HG03045 (cell line): ENCODE data around the gene SYNGR1.
"Not testable (repeated sequence)": the region's sequence is repeated elsewhere in the genome, so short reads cannot be mapped to it uniquely, and the experiment has no call there.

ENCODE experiments used
- ATAC-seq: cut with Tn5 transposase; IDR thresholded peaks from one replicate; pipeline ENCODE4 v1.9.1; 2021; ENCODE audit warnings: mild to moderate bottlenecking, moderate library complexity; ENCODE audit not compliant: unreplicated experiment

The SYNGR1 gene

GRCh38 chr22:39396797-39397195 lies 47.0 kb downstream of the SYNGR1 start:
- ATAC-seq: no peak

GRCh38 chr22:39401301-39401631 lies 51.5 kb downstream of the SYNGR1 start:
- no peak for ATAC-seq

DNA sequence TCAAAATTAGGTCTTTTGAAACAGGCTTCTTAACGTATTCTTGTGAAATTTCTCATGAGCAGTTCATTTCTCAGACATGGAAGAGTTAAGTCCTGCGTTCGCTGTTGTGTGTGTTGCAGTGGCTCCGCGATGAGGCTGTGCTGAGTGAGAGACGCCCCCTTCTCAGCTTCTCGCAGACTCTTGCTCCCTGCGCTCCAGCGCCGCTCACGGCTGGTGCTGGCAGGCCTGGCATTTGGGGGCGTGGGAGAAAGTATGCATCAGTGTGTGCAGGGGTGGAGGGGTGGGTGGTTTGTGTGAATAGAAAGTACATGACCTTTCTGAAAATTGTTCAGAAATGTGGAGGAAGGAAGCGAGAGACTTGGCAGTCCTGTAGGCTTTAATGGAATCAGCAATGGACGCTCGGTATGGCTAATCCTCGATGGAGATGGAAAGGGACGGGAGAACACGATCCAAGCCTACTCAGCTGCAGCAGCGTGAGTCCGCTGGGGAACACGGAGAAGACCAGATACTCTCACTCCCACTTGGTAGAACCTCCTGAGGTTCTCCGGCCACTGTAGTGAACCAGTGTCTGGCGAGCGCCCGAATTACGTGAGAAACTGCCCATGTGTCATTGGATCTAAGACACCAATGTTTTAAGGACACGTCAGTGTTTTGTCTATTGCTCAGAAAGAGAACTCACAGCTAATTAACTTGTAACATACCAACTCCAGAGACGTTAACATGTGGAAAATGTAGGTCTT lies 55.7 kb downstream of the SYNGR1 start:
- ATAC-seq: no peak

DNA sequence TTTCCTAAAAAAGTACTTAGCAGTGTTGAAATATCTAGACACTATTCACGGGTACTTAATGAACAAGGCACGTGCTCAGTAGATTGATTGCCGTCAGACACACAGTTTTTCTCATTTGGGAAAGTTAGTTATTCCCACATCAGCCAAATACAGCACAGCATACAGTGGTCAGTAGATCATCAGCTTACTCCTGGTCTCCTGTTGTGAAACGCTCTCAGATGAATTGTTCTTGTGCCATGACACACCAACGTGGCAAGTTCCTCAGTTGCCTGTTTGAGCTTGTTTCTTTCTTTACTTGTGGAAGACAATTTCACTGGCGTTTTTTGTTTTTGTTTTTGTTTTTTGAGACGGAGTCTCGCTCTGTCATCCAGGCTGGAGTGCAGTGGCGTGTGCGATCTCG lies 58.4 kb downstream of the SYNGR1 start:
- no peak for ATAC-seq

DNA sequence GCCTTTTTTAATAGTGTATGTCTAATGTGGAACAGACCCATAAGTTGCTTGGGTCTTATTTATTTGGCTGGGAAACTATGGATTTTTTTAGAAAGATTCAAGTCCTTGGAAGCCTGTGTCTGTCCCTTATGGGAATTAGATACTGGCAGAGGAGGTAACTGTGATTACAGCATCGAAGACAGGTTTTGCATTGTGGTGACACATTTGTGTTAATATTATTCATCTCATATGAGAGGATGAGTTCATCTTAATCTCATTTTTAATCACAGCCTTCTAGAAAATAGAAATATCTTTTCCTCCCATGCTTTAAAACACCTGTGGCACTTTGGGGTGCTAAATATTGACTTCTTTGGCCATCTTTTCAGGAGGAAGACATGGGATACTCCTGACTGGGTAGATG lies 59.0 kb downstream of the SYNGR1 start:
- no peak for ATAC-seq

DNA sequence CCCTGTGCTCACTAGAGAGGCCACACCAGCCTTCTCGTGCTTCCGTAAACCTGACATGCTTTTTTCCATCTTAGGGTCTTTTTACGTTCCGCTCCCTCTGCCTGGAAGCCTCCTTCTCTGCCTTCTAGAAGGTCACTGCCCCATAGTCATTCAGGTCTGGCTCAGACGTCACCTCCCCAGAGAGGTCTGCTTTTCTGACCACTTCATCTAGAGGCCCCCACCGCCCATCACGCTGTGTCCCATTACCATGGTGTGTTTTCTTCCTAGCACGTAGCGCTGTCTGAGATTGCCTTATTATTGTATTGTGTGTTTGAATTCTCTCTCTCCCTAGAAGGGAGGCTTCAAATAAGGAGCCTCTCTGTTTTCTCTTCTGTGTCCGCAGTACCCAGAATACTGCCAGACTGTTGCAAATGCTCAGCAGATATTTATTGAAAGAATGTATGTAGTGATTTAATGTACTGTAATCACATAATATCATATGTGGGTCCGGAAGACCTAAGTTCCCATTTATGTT lies 59.8 kb downstream of the SYNGR1 start:
- ATAC-seq: no peak

DNA sequence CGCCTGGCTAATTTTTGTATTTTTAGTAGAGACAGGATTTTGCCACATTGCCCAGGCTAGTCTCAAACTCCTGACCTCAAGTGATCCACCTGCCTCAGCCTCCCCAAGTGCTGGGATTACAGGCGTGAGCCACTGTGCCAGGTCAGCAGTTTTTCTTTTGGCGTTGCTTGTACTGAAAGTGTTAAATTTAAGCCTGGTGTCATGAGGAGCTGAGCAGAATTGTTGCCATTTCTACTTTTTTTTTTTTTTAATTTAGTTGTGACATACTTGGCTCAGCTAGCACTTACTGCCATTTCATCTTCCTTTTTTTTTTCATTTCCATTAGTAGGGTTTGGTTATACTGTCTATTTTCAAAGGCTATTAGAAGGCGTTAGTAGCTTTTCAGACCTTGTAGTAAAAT lies 60.5 kb downstream of the SYNGR1 start:
- ATAC-seq: no peak

- not testable (repeated sequence) for ATAC-seq
Measured at GRCh38 chr22:39411828-39412365, 62.1 kb downstream of the SYNGR1 start.

- ATAC-seq: not testable (repeated sequence)
Measured at GRCh38 chr22:39413204-39413603, 63.4 kb downstream of the SYNGR1 start.

DNA sequence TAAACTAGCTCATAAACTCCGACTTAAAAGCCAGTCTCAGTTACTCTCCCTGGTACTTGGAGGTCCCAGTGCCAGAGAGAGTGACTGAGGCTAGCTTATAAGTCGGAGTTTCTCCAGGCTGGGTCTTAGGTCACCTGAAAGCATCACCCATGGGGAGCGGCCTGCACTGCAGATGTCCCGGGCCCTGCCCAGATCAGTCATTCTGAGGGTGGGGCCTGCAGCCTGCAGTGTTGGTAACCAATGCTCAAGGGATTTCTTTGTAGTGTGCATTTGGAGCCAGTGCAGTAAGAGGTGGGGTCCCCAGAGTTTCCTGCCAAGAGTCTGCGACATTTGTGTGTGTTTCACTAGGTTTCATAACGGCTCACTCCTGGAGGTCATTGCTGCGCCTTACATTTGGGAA lies 64.6 kb downstream of the SYNGR1 start:
- no peak for ATAC-seq

DNA sequence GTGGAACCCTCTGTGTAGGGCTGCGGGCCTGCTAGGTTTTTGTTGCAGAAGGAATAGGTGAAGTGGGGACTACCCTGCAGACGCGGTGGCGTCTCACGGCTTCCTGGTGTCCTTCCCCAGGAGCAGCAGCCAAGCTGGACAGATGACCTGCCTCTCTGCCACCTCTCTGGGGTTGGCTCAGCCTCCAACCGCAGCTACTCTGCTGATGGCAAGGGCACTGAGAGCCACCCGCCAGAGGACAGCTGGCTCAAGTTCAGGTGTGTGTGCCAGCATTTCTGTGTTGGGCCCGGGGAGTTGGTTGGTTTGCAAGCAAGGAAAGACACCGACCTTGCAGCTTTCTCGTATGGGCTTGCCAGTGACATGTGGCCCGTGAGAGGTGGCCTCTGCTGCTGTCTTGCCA lies 65.1 kb downstream of the SYNGR1 start:
- ATAC-seq: no peak

DNA sequence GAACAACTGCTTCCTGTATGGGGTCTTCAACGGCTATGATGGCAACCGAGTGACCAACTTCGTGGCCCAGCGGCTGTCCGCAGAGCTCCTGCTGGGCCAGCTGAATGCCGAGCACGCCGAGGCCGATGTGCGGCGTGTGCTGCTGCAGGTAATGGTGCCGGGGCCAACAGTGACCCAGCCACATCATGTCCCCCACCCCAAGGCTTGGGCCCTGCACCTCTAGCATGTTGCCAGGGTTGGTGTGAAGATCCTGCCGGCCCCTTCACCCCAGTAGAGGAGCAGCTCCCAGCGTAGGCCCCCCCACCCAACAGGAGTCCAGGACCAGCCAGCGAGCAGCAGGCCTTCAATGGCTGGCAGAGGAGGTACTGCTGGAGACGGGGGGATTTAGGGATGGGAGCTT lies 65.7 kb downstream of the SYNGR1 start:
- no peak for ATAC-seq

GRCh38 chr22:39416319-39416718 lies 66.5 kb downstream of the SYNGR1 start:
- ATAC-seq: no peak

GRCh38 chr22:39417641-39418040 lies 67.8 kb downstream of the SYNGR1 start:
- ATAC-seq: no peak

DNA sequence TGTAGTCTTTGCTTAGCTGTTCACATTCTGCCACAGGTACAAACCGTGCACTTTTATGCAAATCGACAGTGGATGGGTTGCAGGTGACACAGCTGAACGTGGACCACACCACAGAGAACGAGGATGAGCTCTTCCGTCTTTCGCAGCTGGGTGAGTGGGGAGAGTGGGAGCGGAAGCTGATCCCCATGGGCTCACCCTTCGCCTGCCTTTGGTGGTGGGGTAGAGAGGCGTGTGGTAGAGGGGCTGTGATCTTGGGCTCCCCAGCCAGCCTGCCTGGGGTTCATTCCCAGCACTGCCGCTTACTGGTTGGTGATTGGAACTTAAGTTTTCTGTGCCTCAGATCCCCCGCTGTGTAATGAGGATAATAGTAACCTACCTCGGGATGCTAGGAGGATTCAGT lies 68.9 kb downstream of the SYNGR1 start:
- no peak for ATAC-seq

DNA sequence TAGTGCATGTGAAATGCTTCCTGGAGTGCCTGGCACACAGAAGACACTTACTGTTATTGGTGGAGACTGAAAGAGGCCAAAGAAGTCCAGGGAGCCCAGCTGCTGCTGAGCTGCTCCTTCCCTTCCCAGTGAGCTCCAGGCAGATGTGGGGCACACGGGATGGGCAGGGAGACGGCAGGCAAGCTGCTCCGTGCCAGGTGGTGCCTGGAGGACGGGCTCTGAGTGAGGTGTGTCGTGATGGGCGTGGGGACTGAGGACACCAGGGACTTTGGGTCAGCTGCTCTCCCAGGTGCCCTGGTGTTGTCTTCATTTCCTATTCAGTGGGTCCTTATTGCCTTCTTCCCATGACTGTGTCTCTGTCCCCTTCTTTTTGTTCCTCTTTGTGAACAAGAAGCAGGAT lies 69.3 kb downstream of the SYNGR1 start:
- ATAC-seq: no peak

- no peak for ATAC-seq
Measured at GRCh38 chr22:39419911-39420310, 70.1 kb downstream of the SYNGR1 start.

DNA sequence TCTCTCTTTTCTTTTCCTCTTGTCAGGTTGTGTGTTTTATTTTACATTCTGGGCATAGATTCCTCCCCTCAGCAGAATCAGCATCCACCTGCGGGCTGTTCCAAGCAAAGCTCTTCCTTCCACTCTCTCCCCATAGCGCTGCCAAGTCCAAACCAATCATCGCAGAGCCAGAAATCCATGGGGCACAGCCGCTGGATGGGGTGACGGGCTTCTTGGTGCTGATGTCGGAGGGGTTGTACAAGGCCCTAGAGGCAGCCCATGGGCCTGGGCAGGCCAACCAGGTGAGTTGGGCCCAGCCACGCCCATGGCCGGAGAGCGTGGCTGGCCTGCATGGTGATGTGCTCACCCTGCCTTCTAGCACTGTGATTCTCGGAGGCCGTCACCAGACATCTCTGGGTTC lies 71.9 kb downstream of the SYNGR1 start:
- no peak for ATAC-seq

GRCh38 chr22:39422101-39422500 lies 72.3 kb downstream of the SYNGR1 start:
- no peak for ATAC-seq

- no peak for ATAC-seq
Measured at GRCh38 chr22:39422721-39423120, 72.9 kb downstream of the SYNGR1 start.

- ATAC-seq: no peak
Measured at GRCh38 chr22:39423976-39424375, 74.2 kb downstream of the SYNGR1 start.

DNA sequence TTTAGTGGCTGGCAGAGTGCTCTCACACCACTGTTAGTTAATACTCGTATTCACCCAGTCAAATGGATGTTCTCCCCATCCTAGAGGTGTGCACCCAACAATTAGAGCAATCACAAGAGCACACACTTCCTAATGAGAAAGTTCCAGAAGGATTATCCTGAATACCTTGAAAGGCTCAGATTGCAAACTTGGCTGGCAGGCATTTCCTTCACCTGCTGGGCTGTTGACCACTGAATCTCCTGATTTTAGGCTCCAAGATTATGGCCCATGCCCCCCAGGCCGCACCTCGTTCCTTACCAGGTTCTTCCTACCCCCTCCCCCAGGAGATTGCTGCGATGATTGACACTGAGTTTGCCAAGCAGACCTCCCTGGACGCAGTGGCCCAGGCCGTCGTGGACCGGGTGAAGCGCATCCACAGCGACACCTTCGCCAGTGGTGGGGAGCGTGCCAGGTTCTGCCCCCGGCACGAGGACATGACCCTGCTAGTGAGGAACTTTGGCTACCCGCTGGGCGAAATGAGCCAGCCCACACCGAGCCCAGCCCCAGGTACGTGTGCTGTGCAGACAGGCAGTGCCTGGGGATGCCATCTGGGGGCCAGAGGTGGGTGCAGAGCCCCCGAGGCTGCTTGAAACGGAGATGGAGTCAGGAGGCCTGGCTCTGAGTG lies 76.7 kb downstream of the SYNGR1 start:
- ATAC-seq: no peak
